A549 treated with dexamethasone at 1 μM for 4 hours (cell line): ENCODE measurements around the gene ASPSCR1. TPM values are rescaled to one million over a fixed set of nuclear protein-coding genes. Genes with fewer than 3 reads are reported as not detected.

Source experiments
- total RNA-seq: library from RNA; stranded (reverse); fragments of 200-300 nt; extraction: Qiagen RNA extraction; gene quantifications from 5 replicates; pipeline ENCODE4 v1.2.3, GENCODE V29; 2022

ASPSCR1 gene
- total RNA-seq = 17.1 to 25.9 TPM (median 24.4 TPM) in 5 replicates

GRCh38 chr17:81977211-81977808 is at the start of gene ASPSCR1:
TSS of gene ASPSCR1 (plus strand) at chr17:81977629. CDS start at chr17:81977647, 18 bp downstream.

GRCh38 chr17:81927653-81928543 is 49.5 kb upstream of the ASPSCR1 start, which contains the start of gene MAFG:
TSS of gene MAFG (minus strand) at chr17:81927735. CDS start at chr17:81923185, 4,550 bp downstream.

GRCh38 chr17:81947189-81947588 is 30.2 kb upstream of the ASPSCR1 start, which contains the start of gene MYADML2:
TSS of gene MYADML2 (minus strand) at chr17:81947233. CDS start at chr17:81941741, 5,492 bp downstream.

GRCh38 chr17:81961087-81961511 is 16.3 kb upstream of the ASPSCR1 start, which contains the start of gene NOTUM:
TSS of gene NOTUM (minus strand) at chr17:81961187. CDS start at chr17:81960909, 278 bp downstream.

GRCh38 chr17:82022310-82022980 is 45.0 kb downstream of the ASPSCR1 start, which contains the start of gene CENPX:
TSS of gene CENPX (minus strand) at chr17:82022878. CDS start at chr17:82022861, 17 bp downstream.

GRCh38 chr17:82022981-82023446 is 45.6 kb downstream of the ASPSCR1 start, which contains the start of gene LRRC45:
TSS of gene LRRC45 (plus strand) at chr17:82023305. CDS start at chr17:82023644, 339 bp downstream.

GRCh38 chr17:82031303-82031884 is 54.0 kb downstream of the ASPSCR1 start, which contains the start of gene RAC3:
TSS of gene RAC3 (plus strand) at chr17:82031678. CDS start at chr17:82031762, 84 bp downstream.

GRCh38 chr17:82037092-82037888 is 59.9 kb downstream of the ASPSCR1 start, which contains the start of gene DCXR:
TSS of gene DCXR (minus strand) at chr17:82037697. CDS start at chr17:82037682, 15 bp downstream.

GRCh38 chr17:82051776-82052637 is 74.6 kb downstream of the ASPSCR1 start, which contains the start of the genes GPS1 and RFNG:
TSS of gene GPS1 (plus strand) at chr17:82051898. CDS start at chr17:82051932, 34 bp downstream.
TSS of gene RFNG (minus strand) at chr17:82051811. CDS start at chr17:82051766, 45 bp downstream.

GRCh38 chr17:82065638-82066303 is 88.3 kb downstream of the ASPSCR1 start, which contains the start of gene DUS1L:
TSS of gene DUS1L (minus strand) at chr17:82065804. CDS start at chr17:82065059, 745 bp downstream.

Other genes with a start within 250 kb of the ASPSCR1 start
- 0.08 to 0.56 TPM (median 0.33 TPM) in 5 replicates for gene GCGR, start 173.5 kb upstream of the ASPSCR1 start, total RNA-seq
- gene MCRIP1, start 144.3 kb upstream of the ASPSCR1 start, total RNA-seq = 81.7 to 100 TPM (median 89.2 TPM) in 5 replicates
- gene PPP1R27, start 142.6 kb upstream of the ASPSCR1 start, total RNA-seq = 0.19 to 0.42 TPM (median 0.27 TPM) in 5 replicates
- gene P4HB, start 117.1 kb upstream of the ASPSCR1 start, total RNA-seq = 735 to 768 TPM (median 746 TPM) in 5 replicates
- 587 to 631 TPM (median 602 TPM) in 5 replicates for gene ARHGDIA, start 106.3 kb upstream of the ASPSCR1 start, total RNA-seq
- 182 to 229 TPM (median 212 TPM) in 5 replicates for gene ALYREF, start 86.0 kb upstream of the ASPSCR1 start, total RNA-seq
- 198 to 216 TPM (median 207 TPM) in 5 replicates for gene ANAPC11, start 85.9 kb upstream of the ASPSCR1 start, total RNA-seq
- gene NPB, start 75.4 kb upstream of the ASPSCR1 start, total RNA-seq = 0.34 to 0.63 TPM (median 0.62 TPM) in 5 replicates
- 13.7 to 17.4 TPM (median 16.1 TPM) in 5 replicates for gene PCYT2, start 66.2 kb upstream of the ASPSCR1 start, total RNA-seq
- 27.2 to 42.5 TPM (median 37.4 TPM) in 5 replicates for gene SIRT7, start 59.5 kb upstream of the ASPSCR1 start, total RNA-seq
- 19.5 to 29.0 TPM (median 25.9 TPM) in 5 replicates for gene MAFG, start 49.9 kb upstream of the ASPSCR1 start, total RNA-seq
- 59.9 to 84.2 TPM (median 83.7 TPM) in 5 replicates for gene PYCR1, start 40.3 kb upstream of the ASPSCR1 start, total RNA-seq
- not detected in 5 replicates for gene MYADML2, start 30.4 kb upstream of the ASPSCR1 start, total RNA-seq
- gene NOTUM, start 16.4 kb upstream of the ASPSCR1 start, total RNA-seq = 0.20 to 0.44 TPM (median 0.31 TPM) in 5 replicates
- gene CENPX, start 45.2 kb downstream of the ASPSCR1 start, total RNA-seq = 145 to 169 TPM (median 152 TPM) in 5 replicates
- 6.6 to 14.0 TPM (median 12.5 TPM) in 5 replicates for gene LRRC45, start 45.7 kb downstream of the ASPSCR1 start, total RNA-seq
- gene RAC3, start 54.0 kb downstream of the ASPSCR1 start, total RNA-seq = 26.3 to 41.3 TPM (median 39.9 TPM) in 5 replicates
- gene DCXR, start 60.1 kb downstream of the ASPSCR1 start, total RNA-seq = 67.6 to 94.3 TPM (median 88.7 TPM) in 5 replicates
- 16.9 to 23.8 TPM (median 22.2 TPM) in 5 replicates for gene RFNG, start 74.2 kb downstream of the ASPSCR1 start, total RNA-seq
- 98.9 to 142 TPM (median 133 TPM) in 5 replicates for gene GPS1, start 74.3 kb downstream of the ASPSCR1 start, total RNA-seq
- gene DUS1L, start 88.2 kb downstream of the ASPSCR1 start, total RNA-seq = 71.1 to 133 TPM (median 117 TPM) in 5 replicates
- gene FASN, start 120.6 kb downstream of the ASPSCR1 start, total RNA-seq = 86.5 to 156 TPM (median 150 TPM) in 5 replicates
- 16.5 to 28.0 TPM (median 23.8 TPM) in 5 replicates for gene CCDC57, start 235.2 kb downstream of the ASPSCR1 start, total RNA-seq